ENCODE measurements around the gene ACAA1.

- TF ChIP-seq CTCF (CRISPR knock-in tag; IDR thresholded peaks at IDR 0.05) (no peak), U2AF2 (IDR thresholded peaks at IDR 0.05; ENCODE audit: low read depth, low read length) (no peak), HHEX (CRISPR knock-in tag; IDR thresholded peaks at IDR 0.05) (no peak), POLR2AphosphoS5 (IDR thresholded peaks at IDR 0.05; ENCODE audit: low read depth, low read length) (peak; percentile 97), POGZ (CRISPR knock-in tag; IDR thresholded peaks at IDR 0.05) (peak; percentile 51; the same call in 1 of the 2 replicates), PRDM10 (CRISPR knock-in tag; IDR thresholded peaks at IDR 0.05; ENCODE audit: low read depth) (no peak), POLR2A (IDR thresholded peaks at IDR 0.05; ENCODE audit: insufficient read depth in 1 of 2, low read depth in 2 of 2, low read length in 2 of 2) (peak in 1 of 2 experiments; percentile 94; a peak in 2 of 4 replicates)
Observed at GRCh38 chr3:38136777-38137614, at the start of gene ACAA1.
